Skeletal muscle satellite cell (primary cell): ENCODE measurements around the gene SLC23A3.

Source experiments
- H3K27me3 ChIP-seq: 2 replicates; pipeline ENCODE4 v1.7.0; 2013; ENCODE audit warnings: low read length; ENCODE audit not compliant: control insufficient read depth, insufficient read depth
- H3K36me3 ChIP-seq: 2 replicates; pipeline ENCODE4 v1.7.0; 2013; ENCODE audit warnings: mild to moderate bottlenecking, control low read depth, low read length; ENCODE audit not compliant: insufficient read depth
- H3K4me1 ChIP-seq: 2 replicates; pipeline ENCODE4 v1.7.0; 2013; ENCODE audit warnings: low read length; ENCODE audit not compliant: control insufficient read depth, insufficient read depth
- H3K4me2 ChIP-seq: 2 replicates; pipeline ENCODE4 v1.7.0; 2013; ENCODE audit warnings: mild to moderate bottlenecking, low read length
- H3K4me3 ChIP-seq: 2 replicates; pipeline ENCODE4 v1.7.0; 2013; ENCODE audit warnings: low read length
- H3K9ac ChIP-seq: 2 replicates; pipeline ENCODE4 v1.7.0; 2013; ENCODE audit warnings: mild to moderate bottlenecking, low read depth, low read length, moderate library complexity
- H3K9me3 ChIP-seq: replicated peaks from 2 replicates; pipeline ENCODE4 v1.7.0; 2013; ENCODE audit warnings: mild to moderate bottlenecking, control low read depth, low read length

SLC23A3 gene

DNA sequence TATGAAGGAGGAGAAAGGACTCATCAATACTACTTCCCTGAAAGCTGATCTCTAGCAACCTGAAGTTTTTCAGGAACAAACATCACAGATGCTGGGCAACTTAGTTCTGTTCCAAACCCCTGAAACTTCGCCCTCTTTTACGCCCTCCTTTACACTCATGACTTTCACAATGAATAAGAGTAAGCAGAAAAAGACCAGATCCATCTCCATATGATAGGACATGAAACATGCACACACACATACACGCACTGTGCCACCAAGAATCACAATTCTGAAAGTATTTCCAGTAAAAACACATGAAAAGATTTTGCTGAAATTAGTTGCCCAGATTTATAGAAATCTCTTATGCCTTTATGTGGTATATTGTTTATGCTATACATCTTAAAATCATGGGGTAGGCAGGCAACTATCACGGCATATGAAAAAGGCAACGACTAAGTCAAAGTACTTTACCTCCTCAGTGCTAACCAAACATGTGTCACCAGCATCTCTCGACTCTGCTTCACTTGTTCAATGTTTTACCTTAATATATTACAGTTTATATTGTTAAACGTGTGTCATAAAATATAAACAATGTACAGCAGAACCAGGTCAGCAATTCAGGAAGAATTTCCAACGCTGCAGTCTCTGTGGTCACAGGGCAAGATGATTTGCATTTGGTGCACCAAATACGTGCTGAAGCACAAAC lies 57.0 kb downstream of the SLC23A3 start:
- Histone ChIP-seq H3K4me3 (no peak overlapping the region), H3K36me3 (no peaks in the 10 kb centered on the region), H3K27me3 (no peaks in the 10 kb centered on the region), H3K4me1 (no peaks in the 10 kb centered on the region), H3K4me2 (no peak overlapping the region), H3K9me3 (no peaks in the 10 kb centered on the region), H3K9ac (no peak overlapping the region)

DNA sequence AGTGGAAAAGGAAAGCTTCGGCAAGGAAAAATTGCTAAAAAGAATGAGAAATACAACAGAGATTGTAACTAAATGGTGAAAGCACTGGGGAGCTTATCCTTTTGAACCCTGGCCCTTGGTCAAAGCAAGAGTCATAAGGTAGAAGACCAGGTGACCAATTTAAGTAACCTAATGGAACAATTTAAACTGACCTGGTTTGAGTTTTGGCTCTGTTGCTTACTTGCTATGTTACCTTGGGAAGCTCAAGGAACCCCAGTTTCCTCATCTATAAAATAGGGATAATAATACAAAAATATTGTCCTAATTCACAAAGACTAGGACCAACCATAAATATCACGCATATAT lies 57.8 kb downstream of the SLC23A3 start:
- Histone ChIP-seq H3K9ac (no peak overlapping the region), H3K9me3 (no peaks in the 10 kb centered on the region), H3K27me3 (no peaks in the 10 kb centered on the region), H3K4me1 (no peaks in the 10 kb centered on the region), H3K4me2 (no peak overlapping the region), H3K4me3 (no peak overlapping the region), H3K36me3 (no peaks in the 10 kb centered on the region)
